SK-N-SH treated with all-trans-retinoic acid at 6 μM for 48 hours (cell line): ENCODE results near the gene HGD.
"Not testable (repeated sequence)": the region's sequence is repeated elsewhere in the genome, so short reads cannot be mapped to it uniquely, and the experiment has no call there.

Experiments used
- ATAC-seq: fragments of 200-7000 bp; cut with Tn5 transposase; 3 replicates; pipeline ENCODE4 v1.9.1; 2020; ENCODE audit warnings: mild to moderate bottlenecking, moderate library complexity
- ARNTL ChIP-seq: fragments of 450-650 bp; formaldehyde crosslinking; IDR thresholded peaks from 2 replicates; pipeline ENCODE4 v1.5.0; 2020; ENCODE audit warnings: low read depth, mild to moderate bottlenecking, moderate library complexity, borderline replicate concordance
- BACH2 ChIP-seq: fragments of 250-450 bp; sonication (Bioruptor Pico); IDR thresholded peaks from 2 replicates; pipeline ENCODE4 v1.9.0; 2021; ENCODE audit warnings: mild to moderate bottlenecking, borderline replicate concordance
- CREB5 ChIP-seq: fragments of 250-450 bp; sonication (Bioruptor Pico); IDR thresholded peaks from 2 replicates; pipeline ENCODE4 v1.5.1; 2020; ENCODE audit warnings: low read depth, mild to moderate bottlenecking, moderate library complexity
- CSDC2 ChIP-seq: fragments of 250-450 bp; sonication (Bioruptor Pico); IDR thresholded peaks from 2 replicates; pipeline ENCODE4 v1.5.0; 2020; ENCODE audit warnings: mild to moderate bottlenecking, moderate library complexity
- CSRNP3 ChIP-seq: fragments of 250-450 bp; sonication (Bioruptor Pico); IDR thresholded peaks from 2 replicates; pipeline ENCODE4 v1.5.1; 2021; ENCODE audit warnings: mild to moderate bottlenecking, moderate library complexity
- ESRRG ChIP-seq: fragments of 250-450 bp; sonication (Bioruptor Pico); IDR thresholded peaks from 2 replicates; pipeline ENCODE4 v1.6.1; 2021; ENCODE audit warnings: mild to moderate bottlenecking
- GLIS3 ChIP-seq: fragments of 250-450 bp; sonication (Bioruptor Pico); IDR thresholded peaks from 2 replicates; pipeline ENCODE4 v1.5.0; 2020; ENCODE audit warnings: mild to moderate bottlenecking, moderate library complexity
- ISL1 ChIP-seq: fragments of 250-450 bp; sonication (Bioruptor Pico); IDR thresholded peaks from 2 replicates; pipeline ENCODE4 v2.1.2; 2022; ENCODE audit warnings: mild to moderate bottlenecking, moderate library complexity
- POU6F1 ChIP-seq: fragments of 250-450 bp; sonication (Bioruptor Pico); IDR thresholded peaks from 2 replicates; pipeline ENCODE4 v1.8.0; 2021; ENCODE audit warnings: low read depth, mild to moderate bottlenecking, moderate library complexity, borderline replicate concordance
- PPARA ChIP-seq: fragments of 250-450 bp; sonication (Bioruptor Pico); IDR thresholded peaks from 2 replicates; pipeline ENCODE4 v1.5.0; 2020; ENCODE audit warnings: mild to moderate bottlenecking, borderline replicate concordance
- RARB ChIP-seq: fragments of 250-450 bp; sonication (Bioruptor Pico); IDR thresholded peaks from 2 replicates; pipeline ENCODE4 v1.8.0; 2021; ENCODE audit warnings: mild to moderate bottlenecking, moderate library complexity
- SNAI2 ChIP-seq: fragments of 250-450 bp; sonication (Bioruptor Pico); IDR thresholded peaks from 2 replicates; pipeline ENCODE4 v1.5.0; 2020; ENCODE audit warnings: mild to moderate bottlenecking, moderate library complexity
- TCF4 ChIP-seq: fragments of 250-450 bp; sonication (Bioruptor Pico); IDR thresholded peaks from 2 replicates; pipeline ENCODE4 v1.8.0; 2021; ENCODE audit warnings: mild to moderate bottlenecking, moderate library complexity, borderline replicate concordance
- TOX ChIP-seq: fragments of 250-450 bp; sonication (Bioruptor Pico); IDR thresholded peaks from 2 replicates; pipeline ENCODE4 v1.8.0; 2021; ENCODE audit warnings: mild to moderate bottlenecking, moderate library complexity, borderline replicate concordance
- TSHZ2 ChIP-seq: fragments of 250-450 bp; sonication (Bioruptor Pico); IDR thresholded peaks from 2 replicates; pipeline ENCODE4 v1.5.0; 2020; ENCODE audit warnings: mild to moderate bottlenecking, moderate library complexity
- ZC3H10 ChIP-seq: fragments of 250-450 bp; sonication (Bioruptor Pico); IDR thresholded peaks from 2 replicates; pipeline ENCODE4 v1.5.1; 2021; ENCODE audit warnings: mild to moderate bottlenecking, moderate library complexity
- ZFP3 ChIP-seq: fragments of 250-450 bp; sonication (Bioruptor Pico); IDR thresholded peaks from 2 replicates; pipeline ENCODE4 v1.5.0; 2020; ENCODE audit warnings: mild to moderate bottlenecking, moderate library complexity
- ZFP30 ChIP-seq: fragments of 450-650 bp; formaldehyde crosslinking; IDR thresholded peaks from 2 replicates; pipeline ENCODE4 v1.5.0; 2022; ENCODE audit warnings: mild to moderate bottlenecking, moderate library complexity
- ZNF8 ChIP-seq: fragments of 450-650 bp; formaldehyde crosslinking; IDR thresholded peaks from 2 replicates; pipeline ENCODE4 v1.5.0; 2020; ENCODE audit warnings: mild to moderate bottlenecking, moderate library complexity
- TF ChIP-seq, protein P1 (sequence below): fragments of 250-450 bp; sonication (Bioruptor Pico); IDR thresholded peaks from 2 replicates; pipeline ENCODE4 v1.8.0; 2020; ENCODE audit warnings: mild to moderate bottlenecking, moderate library complexity, borderline replicate concordance

The HGD gene

GRCh38 chr3:120678331-120678947, 3.6 kb downstream of the HGD start (continued):
- no peak for TF ChIP-seq RARB (CRISPR knock-in tag)
- no peak for TF ChIP-seq SNAI2 (CRISPR knock-in tag)
- TF ChIP-seq ZFP30 (CRISPR knock-in tag): no peak
- no peak for TF ChIP-seq CREB5 (CRISPR knock-in tag)
- TF ChIP-seq, all 23 proteins: peak for 0

- not testable (repeated sequence) for ATAC-seq
Measured at GRCh38 chr3:120677193-120677592, 4.8 kb downstream of the HGD start.

- no peak for TF ChIP-seq ZC3H10 (CRISPR knock-in tag)
- no peak for TF ChIP-seq CSRNP3
- 0 out of 2 replicates have a peak, but pooled peaks have one; percentile 9 for TF ChIP-seq ISL1 (CRISPR knock-in tag)
- no peak for TF ChIP-seq TOX (CRISPR knock-in tag)
- TF ChIP-seq ZFP30 (CRISPR knock-in tag): no peak
- ATAC-seq: no peak
Measured at GRCh38 chr3:120673116-120673515, 8.9 kb downstream of the HGD start.

GRCh38 chr3:120670576-120670975, 11.5 kb downstream of the HGD start:
- no peak for ATAC-seq

More at GRCh38 chr3:120670576-120670975, 11.5 kb downstream of the HGD start:
- TF ChIP-seq GLIS3 (CRISPR knock-in tag) (no peak), POU6F1 (CRISPR knock-in tag) (no peak), ZNF8 (no peak), SNAI2 (CRISPR knock-in tag) (no peak), CREB5 (CRISPR knock-in tag) (no peak), CSDC2 (CRISPR knock-in tag) (no peak), ZFP30 (CRISPR knock-in tag) (no peak), BACH2 (CRISPR knock-in tag) (no peak), ARNTL (no peak), TOX (CRISPR knock-in tag) (no peak), ZFP3 (CRISPR knock-in tag) (no peak), TCF4 (CRISPR knock-in tag) (no peak), TSHZ2 (CRISPR knock-in tag) (no peak), RARB (CRISPR knock-in tag) (no peak), ZC3H10 (CRISPR knock-in tag) (no peak), ESRRG (CRISPR knock-in tag) (no peak), ISL1 (CRISPR knock-in tag) (no peak), PPARA (no peak)
- TF ChIP-seq, protein P1, sequence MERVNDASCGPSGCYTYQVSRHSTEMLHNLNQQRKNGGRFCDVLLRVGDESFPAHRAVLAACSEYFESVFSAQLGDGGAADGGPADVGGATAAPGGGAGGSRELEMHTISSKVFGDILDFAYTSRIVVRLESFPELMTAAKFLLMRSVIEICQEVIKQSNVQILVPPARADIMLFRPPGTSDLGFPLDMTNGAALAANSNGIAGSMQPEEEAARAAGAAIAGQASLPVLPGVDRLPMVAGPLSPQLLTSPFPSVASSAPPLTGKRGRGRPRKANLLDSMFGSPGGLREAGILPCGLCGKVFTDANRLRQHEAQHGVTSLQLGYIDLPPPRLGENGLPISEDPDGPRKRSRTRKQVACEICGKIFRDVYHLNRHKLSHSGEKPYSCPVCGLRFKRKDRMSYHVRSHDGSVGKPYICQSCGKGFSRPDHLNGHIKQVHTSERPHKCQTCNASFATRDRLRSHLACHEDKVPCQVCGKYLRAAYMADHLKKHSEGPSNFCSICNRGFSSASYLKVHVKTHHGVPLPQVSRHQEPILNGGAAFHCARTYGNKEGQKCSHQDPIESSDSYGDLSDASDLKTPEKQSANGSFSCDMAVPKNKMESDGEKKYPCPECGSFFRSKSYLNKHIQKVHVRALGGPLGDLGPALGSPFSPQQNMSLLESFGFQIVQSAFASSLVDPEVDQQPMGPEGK (CRISPR knock-in tag): no peak
- TF ChIP-seq, all 23 proteins: peak for 0
